HuH-7 (cell line): ENCODE data around the gene SYTL3.

ENCODE experiments used
- DNase-seq: peaks from one replicate; pipeline ENCODE4 v3.0.0; 2011; ENCODE audit warnings: low spot score

The SYTL3 gene

DNA sequence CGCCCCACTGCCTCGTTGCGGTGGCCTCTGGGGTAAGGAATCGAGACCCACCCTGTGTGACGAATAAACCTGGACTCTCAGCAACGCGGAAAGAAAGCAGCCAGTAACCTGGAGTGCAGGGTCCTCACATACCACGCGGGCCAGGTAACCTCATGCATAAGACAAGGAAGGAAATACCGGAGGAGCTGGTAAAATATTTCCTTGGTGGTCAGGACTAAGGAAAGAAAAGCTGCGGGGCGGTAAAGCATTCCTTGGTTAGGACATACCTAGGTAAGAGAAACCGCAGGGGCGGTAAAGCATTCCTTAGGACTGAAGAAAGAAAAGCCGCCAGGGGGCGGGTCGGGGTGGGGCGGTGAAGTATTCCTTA lies 80.7 kb downstream of the SYTL3 start:
- no peak for DNase-seq

DNA sequence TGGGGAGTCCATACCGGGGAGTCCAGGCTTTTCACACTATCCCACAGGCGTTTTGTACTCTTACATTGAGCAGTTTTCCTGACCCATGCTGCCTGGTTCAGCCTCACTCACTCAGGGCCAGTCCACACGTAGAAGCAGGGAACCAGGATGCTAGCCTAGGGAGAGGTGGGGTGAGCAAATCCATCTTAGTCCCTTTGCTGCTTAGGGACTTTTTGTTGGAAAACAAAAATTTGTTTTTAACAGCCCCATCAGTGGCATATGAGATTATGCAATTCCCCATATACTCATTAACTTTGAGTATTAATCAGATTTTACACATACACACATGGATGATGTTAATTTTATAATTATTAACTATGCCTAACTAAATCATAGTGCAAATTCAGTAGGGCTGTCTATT lies 85.2 kb downstream of the SYTL3 start:
- no peak for DNase-seq

DNA sequence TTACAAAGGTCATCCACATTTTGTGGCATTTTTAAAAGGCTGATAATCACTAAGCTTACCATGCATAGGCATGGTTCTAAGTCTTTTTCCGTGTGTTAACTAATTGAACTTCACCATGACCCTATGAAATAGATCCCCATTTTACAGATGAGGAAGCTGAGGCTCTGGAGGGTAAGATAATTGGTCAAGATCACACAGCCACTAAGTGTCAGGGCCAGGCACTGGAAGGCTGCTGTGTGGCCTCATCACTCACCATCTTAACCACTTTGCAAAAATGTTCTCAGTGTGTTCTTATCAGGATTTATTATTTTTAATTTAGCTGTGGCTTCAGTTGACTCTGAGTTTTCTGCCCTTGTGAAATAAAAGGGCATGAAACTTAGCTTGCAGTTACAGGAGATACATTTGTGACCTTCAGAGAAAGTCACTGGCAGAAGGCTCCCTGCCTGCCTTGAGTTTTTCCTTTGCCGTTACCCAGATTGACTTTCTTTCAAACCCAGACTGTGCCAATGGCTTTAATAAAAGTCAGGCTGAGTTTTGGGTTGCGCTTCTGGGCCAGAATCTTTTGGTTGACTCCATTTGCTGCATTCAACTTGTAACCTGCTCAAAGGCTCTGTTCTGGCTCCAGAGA lies 87.3 kb downstream of the SYTL3 start:
- no peak for DNase-seq

DNA sequence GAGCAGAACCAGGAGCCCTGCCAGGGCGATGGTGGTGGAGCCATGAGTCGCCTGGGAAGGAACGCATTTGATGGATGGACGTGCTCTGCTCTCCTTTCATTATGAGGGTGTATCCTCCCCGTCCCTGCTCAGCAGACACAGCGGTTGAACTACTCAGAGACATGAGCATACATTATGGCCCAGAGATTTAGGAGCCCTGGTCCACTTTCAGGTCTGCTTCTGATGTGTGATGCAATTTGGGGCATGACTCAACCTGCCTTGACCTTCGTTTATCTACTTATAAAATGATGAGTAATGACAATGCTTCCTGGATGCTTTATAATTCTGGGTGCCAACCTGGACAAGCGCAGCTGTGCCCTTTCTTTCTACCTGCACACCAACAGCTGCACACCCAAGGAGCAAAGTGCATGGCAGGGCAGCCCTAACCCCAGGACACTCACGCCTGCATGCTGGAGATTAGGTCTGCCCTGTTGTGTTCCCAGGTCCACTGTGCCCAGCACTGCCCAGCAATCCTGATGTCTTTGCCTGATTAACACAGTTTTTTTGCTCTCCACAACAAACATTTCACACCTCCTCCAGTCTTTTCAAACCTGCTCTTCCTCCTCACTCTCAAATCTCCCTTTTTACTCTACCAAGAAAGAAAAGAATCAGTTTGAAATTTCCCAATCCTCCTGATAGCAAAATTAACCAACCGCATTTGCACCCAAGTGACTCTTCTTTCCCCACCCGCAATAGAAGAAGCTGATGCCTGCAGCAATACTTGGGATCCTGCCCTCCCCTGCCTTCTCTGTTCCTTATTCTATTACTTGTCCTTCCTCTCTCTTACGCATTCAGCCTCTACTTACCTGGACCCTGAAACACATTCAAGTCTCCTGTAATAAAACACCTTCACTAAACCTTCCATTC lies 88.1 kb downstream of the SYTL3 start:
- no peak for DNase-seq

DNA sequence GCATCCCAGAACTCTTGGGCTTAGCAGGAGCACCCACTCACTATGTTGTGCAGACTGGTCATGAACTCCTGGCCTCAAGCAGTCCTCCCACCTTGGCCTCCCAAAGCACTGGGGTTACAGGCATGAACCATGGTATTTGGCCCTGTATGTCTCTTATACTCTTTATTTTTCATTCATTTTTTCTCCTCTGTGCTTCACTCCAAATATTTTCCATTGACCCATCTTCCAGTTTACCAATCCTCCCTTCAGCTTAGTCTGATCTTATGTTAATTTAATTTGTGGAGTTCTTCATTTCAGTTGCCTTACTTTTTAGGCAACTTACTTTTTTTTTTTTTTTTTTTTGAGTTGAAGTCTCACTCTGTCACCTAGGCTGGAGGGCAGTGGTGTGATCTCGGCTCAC lies 89.8 kb downstream of the SYTL3 start:
- DNase-seq = no peak

DNA sequence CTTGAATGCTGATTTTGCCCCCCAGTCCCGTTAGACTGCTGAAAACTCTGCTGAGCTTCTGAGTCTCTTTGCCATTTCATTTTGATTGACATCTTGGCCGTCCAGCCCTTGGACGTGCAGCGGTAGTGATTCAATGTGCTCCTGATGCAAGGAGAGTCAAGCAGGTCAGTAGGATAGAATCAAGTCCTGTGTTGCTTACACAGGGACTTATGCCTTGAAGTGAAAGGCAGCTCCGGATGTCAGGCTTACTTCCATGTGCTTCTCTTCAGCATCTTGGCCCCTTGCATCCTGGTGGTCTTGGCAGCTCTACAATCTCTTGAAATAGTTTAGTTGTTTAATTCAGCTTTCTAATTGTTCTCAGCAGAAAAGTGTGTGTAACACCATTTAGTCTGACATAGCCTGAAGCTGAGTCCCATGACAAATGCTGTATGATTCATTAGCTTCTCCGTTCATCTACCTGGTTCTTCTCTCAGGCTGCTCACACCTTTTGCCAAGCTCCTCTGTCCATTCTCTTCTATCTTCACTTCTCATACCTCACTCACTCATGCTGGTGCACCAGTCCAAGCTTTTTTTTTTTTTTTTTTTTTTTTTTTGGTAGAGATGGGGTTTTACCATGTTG lies 93.3 kb downstream of the SYTL3 start:
- no peak for DNase-seq

DNA sequence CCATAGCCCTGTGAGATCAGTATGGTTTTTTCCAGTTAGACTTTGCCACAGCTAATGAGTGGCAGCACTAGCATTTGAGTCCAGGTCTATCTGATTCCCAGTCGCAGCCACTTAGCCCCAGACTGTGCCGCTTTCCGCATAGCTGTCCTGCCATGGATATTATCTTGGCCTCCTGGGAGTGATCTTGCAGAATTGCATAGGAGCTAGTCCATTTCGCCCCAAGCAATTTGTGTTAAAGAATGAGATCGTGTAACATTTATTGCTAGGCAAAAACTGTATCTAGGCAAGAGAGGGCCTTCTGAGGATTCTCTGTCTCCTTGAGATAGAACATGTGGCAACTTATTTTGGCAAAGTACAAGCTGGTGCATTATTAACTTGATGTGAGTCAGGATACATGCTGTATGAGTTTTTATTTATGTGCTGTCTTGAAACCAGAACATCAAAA lies 95.2 kb downstream of the SYTL3 start:
- DNase-seq = no peak

DNA sequence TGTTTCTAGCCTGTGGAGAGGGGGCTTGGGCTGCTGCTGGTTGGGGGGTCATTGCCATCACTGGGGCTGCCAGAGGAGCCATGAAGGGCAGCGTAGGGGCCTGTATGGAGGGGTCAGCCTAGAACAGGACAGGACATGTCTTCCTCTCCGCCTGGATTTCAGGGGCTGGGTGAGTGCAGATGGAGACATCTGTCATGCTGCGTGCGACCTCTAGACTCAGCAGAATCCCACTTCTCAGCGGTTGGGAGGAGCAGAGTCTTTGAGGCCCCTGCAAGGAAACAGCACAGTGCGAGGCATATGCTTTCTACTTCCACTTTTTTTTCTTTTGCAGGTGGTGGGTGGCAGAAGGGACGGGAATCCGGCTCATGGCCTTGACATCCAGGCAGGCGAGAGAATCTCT lies 101.4 kb downstream of the SYTL3 start:
- DNase-seq = no peak

DNA sequence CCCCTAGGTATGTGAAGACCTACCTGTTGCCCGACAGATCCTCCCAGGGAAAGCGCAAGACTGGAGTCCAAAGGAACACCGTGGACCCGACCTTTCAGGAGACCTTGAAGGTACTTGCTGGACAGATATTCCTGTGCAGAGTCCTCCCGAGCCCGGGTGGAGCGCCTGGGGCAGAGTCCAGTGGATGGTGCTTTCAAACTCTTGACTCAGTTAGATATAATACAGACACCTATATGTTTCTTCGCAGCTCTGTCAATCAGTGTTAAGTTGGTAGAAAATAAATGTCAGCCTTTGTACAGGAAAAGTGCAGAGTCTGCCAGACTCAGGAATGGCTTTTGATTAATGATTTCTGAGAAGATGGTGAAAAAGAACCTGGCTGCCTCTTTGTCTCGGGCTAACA lies 102.1 kb downstream of the SYTL3 start:
- DNase-seq = no peak

DNA sequence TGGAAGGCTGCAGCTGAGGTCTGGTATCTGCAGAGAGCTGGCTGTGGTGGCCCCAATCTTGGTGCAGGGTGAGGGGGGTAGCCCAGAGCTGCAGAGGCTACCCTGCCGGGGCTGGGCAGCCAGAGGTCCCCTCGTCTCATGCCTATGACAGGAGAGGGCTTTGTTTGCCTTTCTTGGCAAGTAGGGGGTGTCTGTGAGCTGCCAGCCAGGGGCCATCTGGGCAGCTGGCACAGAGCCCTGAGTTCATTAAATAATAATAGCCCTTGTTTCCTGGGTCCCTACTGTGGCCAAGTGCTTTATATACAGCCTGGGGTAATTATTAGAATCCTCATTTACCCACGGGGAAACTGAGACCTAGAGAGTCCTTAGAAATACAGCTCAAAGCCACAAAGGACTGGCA lies 102.8 kb downstream of the SYTL3 start:
- DNase-seq = no peak

DNA sequence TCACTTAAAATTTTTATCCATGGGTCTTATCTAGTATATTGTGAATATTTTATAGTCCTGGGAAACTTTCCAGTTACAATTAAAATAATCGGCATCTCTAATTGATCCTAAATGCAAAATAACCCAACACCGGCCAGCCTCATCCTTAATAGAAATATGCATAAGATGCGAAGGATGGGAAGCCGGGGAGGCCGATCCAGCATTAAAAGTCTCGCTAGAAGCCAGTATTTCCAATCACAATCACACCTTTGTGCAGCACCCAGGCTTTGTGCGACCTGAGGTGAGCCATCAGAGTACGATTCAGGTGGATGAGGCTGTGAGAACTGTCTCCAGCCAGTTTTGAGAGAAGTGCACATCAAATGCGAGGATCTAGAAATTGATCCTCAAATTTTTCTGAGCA lies 104.0 kb downstream of the SYTL3 start:
- no peak for DNase-seq

DNA sequence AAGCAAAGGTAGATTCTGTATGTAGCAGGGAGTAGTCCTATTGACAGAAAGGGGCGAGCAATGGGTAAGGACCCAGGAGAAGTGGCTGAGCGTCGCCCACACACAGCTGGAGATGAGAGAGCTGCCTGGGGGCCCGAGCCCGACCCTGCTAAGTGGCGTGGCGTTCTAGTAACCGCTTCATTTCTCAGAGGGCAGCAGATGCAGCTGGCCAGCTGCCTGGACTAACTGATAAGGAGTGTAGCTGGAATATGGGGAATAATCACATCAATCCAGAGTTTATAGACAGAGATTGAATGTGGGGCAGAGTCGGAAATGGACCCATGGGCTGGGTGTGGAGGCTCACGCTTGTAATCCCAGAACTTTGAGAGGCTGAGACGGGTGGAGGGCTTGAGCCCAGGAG lies 104.9 kb downstream of the SYTL3 start:
- no peak for DNase-seq

DNA sequence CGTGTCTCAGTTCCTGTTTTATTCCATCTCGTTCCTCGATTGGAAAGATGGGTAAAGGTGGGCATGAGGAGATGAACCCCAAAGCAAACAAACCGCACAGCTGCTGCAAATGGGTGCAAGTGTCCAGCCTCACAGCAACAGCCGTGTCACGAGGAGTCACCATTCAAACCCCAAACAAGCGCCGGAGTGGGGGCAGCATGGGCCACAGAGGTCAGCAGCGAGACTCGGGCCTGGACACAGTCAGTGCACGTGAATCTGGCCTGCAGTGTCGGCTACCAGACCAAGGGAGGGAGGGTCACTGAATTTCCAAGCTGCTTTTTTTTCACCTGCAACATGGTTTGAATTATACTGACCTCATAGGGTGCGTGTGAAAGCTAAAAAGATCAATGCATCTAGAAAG lies 105.8 kb downstream of the SYTL3 start:
- no peak for DNase-seq

DNA sequence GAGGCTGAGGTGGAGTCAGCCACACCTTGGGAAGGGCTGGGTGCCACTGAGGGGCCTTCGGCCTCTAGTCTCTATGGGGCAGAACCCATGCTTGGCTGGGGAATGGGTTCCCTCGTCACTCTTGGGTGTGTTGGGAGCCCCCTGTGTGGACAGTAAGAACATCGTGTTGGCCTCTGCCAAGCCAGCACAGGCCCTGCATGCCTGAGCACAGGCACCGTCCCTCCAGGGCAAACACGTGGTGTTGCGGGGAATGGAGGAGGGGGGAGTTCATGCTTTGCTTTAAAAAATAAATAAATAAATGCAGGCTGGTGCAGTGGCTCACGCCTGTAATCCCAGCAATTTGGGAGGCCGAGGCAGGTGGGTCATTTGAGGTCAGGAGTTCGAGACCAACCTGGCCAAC lies 106.3 kb downstream of the SYTL3 start:
- DNase-seq = no peak

DNA sequence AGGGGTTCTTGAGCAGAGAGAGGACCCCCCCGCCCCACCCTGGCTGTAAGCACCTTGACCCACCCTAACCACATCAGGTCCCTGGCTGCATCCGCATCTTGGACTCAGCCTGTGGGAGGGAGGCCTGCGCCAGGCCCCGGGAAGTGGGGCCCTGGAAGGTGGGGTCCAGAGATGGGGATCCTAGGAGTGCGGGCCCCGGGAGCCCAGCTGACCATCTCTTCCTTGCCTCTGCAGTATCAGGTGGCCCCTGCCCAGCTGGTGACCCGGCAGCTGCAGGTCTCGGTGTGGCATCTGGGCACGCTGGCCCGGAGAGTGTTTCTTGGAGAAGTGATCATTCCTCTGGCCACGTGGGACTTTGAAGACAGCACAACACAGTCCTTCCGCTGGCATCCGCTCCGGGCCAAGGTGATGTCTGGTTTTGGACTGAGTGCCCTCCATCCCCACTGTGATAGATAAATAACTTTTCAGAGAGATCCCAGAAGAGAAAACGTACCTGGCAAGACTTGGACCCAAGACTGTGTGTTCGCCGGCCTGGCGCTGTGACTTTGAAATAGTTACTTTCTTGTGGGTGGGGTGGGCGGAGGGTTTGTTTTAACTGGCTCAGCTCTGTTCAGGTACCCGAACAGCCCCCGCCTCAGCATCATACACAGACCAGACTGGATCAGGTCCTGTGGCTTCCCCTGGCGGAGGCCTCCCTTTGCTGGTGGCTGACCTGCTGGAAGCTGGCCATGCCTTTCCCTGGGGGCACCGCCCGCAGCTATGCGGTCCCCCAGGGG lies 107.3 kb downstream of the SYTL3 start:
- no peak for DNase-seq

DNA sequence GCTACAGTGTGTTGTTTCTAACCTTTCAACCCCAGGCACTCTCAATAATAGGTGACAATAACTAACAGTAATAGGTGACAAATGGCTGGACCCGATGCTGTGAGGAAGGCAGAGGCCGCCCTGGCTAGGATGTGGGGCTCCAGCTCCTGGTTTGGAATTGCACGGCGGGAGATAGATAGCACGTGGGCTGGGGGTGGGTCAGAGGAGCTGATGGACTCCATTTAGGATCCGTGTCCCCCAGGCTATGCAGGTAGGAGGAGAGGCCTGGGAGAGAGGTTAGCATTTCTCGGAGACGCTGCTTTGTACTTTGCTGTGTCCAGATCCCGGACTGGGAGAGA lies 107.9 kb downstream of the SYTL3 start:
- DNase-seq = no peak

DNA sequence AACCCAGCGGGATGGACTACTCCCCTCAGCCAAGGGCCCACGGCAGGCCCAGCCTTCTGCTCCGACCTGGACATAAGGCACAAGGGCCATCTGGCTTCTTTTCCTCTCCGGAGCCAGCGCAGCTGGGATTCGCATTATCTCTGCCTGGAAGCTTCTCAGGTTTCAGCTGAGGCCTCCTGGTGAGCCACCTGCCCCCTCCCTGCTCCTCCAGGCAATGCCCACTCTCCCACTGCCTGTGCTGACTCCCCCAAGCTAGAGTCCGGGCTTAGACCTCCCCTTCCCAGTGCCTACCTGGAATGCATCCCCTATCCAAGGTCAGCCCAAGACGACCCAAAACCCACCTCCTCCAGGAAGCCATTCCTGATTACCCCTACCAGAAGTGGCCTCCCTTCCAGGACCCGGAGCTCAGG lies 108.6 kb downstream of the SYTL3 start:
- no peak for DNase-seq

DNA sequence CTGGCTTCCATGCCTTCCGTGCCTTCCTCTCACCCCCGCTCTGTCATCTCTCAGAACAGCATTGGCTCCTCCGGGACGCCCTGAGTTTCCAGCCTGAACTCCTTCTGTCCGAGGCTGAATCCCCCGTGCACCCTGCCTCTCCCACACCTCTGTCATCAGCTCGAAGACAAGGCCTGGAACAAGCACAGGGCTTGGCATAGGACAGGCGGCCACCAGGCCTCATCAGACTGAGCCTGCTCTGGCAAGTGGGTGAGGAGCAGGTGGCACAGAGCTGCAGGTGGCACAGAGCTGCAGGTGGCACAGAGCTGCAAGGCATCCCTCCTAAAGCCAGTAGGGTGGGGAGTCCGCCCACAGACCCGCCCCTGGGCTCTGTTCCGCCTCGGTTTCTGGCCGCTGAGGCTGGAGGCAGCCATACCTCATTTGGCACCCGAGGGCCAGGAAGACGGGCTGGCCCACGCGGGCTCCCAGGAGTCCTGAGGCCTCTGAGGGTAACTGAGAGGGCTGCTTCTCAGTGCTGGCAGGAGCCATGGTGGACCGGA lies 109.2 kb downstream of the SYTL3 start:
- DNase-seq = no peak

DNA sequence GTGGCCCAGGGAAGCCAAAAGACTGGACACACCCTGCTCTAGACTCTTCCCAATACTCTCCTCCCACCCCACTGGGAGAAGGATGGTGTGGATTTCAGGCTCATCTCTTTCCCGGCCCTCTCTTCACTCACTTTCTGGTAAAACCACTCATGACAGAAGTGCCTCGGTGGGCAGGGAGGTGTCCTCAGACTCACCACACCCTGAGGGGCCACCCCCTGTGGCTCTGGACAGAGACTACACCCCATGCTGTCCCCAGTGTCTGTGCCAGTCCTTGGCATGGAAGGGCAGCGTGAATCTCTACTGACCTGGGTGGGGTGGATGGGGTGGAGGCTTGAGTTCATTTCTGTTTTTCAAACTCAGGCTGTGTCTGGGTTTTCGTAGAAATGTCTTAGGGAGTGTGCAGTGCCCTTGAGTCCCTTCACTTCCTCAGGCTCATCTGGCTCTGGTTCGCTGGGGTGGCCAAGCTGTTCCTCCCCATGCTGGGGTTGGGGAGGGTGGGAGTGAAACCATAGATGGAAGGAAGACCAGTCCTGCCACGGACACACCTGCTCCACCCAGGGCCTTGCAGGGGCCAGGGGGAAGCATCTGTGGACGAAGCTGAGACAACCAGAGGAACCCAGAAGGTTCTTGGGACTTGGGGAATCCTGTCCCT lies 110.2 kb downstream of the SYTL3 start:
- DNase-seq = no peak

DNA sequence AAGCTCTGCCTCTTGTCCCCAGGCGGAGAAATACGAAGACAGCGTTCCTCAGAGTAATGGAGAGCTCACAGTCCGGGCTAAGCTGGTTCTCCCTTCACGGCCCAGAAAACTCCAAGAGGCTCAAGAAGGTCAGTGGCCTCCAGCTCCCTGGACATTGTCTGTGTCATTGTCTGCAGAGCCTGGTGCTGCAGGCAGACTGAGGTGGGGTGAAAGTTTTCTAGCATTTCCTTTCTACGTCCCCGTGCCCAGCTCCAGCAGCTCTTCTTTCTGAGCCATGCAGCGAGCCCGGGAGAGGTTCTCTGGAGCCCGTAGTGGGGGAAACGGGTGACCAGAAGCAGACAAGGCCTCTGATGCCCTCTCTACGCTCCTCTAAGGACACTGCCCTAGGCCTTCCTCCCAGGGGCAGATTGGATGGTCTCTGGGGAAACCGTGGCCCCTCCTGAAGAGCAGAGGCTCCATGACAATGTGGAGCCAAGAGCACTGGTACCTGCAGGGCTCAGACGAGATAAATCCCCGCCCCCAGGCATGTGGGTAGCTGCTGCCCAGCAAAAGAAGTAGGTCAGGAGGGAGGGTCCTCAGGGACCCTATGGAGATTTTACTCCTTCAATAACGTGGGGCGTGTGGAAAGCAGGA lies 110.9 kb downstream of the SYTL3 start:
- no peak for DNase-seq

DNA sequence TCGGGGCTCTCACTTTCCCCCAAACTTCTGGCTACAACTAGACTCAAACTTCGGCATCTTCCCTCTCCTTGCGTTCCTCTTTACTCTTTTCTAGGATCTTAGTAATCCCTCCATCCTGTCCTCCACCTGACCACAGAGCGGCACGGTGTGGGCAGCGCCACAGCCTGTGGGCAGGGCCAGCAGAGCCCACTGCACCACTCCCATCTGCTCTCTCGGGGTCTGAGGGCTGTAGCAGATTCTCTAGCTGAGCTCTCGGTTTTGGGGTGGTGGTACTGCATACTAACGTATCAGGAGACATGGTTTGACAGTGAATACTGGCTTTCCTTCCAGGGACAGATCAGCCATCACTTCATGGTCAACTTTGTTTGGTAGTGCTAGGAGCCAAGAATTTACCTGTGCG lies 111.9 kb downstream of the SYTL3 start:
- DNase-seq = no peak
